NCI-H187 treated with DMSO at 0.1 percent for 48 hours (cell line): Measurements from ENCODE around the gene DTNB.
"Not testable (repeated sequence)": the region's sequence is repeated elsewhere in the genome, so short reads cannot be mapped to it uniquely, and the experiment has no call there.

Source experiments
- DNase-seq: peaks from one replicate; lab custom pipeline; 2025; lab: John Stamatoyannopoulos, UW

The DTNB gene

DNA sequence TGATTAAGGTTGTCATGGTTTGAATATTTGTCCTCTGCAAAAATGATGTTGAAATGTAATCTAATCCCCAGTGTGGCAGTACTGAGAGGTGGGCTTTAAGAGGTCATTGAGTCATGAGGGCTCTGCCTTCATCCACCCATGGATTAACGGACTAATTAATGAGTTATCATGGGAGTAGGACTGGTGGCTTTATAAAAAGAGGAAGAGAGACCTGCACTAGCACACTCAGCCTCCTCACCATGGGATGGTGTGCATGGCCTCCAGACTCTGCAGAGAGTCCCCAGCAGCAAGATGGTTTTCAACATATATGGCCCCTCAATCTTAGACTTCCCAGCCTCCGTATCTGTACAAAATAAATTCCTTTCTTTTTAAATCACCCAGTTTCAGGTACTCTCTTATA, 41.0 kb downstream of the DTNB start:
- no peak for DNase-seq

DNA sequence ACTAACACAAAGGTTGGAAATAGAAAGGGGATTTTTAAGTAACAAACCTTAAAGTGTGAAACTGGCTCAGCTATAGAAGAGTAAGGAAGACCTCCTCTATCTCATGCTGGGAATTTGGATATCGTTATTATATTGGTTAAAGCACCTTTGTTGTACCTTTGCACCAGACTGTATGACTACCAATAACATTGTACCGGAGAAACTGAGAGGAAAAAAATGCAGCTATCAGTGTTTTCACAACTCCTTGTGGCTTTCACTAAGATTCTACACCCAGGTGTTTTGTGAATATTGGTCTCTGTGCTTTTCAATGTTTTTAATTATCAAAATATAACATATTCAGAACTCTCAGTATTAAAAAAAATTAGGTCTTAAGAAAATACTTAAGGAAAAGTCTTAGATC, 48.7 kb downstream of the DTNB start:
- no peak for DNase-seq

DNA sequence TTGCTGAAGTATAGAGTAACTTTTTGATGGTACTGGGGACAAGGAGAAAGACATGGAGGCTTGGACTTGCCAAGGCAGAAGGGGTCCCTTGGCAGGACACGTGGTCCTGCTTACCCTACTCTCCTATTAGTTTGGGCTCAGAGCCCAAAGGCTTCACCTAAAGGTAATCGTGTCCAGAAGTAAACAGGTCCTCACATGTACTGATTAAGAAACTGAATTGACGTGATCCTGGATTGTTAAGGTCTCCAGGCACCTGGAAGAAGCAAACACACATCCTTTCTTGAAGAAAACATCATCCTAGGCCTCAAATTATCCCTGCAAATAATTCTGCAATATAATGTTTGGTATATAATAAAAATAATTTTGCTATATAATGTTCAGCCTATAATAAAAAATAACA, 50.0 kb downstream of the DTNB start:
- no peak for DNase-seq

DNA sequence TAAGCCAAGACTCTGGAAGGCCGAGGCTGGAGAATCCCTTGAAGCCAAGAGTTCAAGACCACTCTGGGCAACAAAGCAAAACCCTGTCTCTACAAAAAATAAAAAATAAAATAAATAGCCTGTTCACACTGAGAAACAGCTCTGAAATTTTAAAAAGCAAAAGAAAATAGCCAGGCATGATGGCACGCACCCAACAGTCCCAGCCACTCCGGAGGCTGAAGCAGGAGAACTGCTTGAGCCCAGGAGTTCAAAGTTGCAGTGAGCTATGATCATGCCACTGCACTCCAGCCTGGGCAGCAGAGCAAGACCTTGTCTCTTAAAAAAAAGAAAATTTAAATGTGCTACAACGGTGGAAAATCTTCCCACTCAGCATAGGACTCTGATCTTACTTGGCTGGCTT, 52.7 kb downstream of the DTNB start:
- no peak for DNase-seq

DNA sequence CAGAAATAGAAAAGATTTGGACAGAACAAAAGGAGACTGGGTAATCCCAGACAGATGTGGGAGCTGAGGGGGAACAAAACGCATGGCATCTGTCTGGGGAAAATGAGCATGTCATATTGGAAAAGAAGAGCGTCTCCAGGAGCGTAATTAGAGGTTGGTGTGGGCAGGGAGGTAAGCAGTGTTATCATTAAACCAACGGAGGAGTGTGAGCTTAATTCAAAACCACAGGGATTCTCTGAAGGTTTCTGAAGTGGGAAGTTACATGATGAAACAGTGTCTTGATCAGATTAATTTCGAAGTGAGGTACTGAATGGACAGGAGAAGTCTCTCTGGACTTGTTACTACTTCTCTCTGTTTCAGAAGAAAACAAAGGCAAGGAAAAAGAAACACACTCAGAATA, 53.3 kb downstream of the DTNB start:
- no peak for DNase-seq

DNA sequence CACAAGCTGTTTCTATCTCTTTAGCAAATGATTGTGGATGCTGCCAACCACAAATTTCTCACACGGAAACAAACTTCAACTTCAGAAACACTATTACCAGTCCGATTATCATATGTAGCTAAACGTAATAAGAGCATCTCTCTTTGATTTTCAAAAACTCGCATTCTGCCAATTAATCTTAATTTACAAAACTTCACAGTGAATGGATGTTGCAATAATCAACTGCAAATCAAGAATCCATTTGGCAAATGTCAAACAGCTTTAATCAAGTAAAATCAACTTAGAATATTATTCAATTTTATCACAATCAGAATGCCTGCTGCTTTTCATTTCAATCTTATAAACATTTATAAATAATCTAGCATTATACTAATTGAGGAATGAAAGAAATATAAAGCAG, 54.2 kb downstream of the DTNB start:
- no peak for DNase-seq

DNA sequence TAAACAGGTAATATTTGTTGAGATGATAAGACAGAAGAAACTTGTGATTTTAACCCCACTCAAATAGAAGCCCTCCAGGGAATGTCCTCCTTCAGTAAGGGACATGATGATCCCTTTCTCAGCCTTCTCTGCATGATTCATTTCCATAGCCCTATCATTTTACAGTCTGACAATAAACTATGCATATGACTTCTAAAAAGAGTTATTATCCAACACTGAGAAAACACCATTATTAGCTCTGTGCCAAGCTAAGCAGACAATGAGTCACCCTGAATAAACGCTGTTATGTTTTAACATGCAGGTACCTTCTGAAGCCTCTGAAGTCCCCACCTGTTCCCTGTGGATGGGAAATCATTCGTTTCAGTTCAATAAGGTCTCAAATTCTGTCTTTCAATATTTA, 54.7 kb downstream of the DTNB start:
- DNase-seq = no peak

DNA sequence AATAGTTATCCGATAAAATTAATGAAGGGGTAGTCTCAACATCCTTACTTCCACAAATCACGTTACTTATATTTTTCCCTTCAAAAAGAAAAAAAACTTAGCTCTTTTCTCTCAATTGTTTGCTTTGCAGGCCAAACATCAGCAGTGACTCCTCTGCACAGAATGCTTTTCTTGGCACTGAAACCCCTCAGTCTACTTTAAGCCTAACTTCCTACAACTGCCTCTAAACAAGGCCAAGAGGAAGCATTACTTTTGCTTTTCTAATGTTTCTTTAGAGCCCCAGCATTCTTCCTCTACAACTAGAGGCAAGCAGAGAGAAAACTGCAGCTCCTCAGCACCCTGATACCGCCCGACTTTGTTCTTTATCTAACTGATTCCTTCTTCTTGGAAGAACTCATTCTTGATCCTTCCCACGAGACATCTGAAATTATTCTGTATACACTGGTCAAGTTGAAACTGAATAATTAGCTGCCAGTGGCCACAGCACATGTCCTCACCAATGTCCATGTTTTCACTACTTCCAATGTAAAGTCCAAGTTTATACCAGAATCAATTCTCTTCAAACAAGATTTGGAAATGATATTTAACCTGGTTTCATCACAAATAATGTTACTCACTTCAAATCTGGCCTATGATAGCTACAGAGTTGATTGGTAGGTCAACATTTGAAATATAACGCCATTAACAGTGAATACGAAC, 55.3 kb downstream of the DTNB start:
- DNase-seq = no peak

DNA sequence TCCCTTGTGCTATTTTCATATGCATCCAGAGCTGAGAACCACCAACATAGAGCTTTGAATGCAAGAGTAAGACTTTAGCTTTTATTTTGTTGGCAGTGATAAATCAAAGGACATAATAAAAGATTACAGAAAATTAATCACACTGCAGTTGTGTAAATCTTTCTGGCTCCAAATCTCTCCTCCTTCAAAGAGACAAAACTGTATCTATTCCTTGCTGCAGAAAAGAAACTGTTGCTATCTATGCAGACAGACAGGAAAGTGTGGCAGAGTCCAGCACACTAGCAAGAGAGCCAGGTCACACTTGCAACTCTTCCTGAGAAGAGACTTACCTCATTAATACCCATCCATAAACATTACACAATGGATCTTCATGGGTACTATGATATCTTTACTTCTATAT, 57.5 kb downstream of the DTNB start:
- no peak for DNase-seq

DNA sequence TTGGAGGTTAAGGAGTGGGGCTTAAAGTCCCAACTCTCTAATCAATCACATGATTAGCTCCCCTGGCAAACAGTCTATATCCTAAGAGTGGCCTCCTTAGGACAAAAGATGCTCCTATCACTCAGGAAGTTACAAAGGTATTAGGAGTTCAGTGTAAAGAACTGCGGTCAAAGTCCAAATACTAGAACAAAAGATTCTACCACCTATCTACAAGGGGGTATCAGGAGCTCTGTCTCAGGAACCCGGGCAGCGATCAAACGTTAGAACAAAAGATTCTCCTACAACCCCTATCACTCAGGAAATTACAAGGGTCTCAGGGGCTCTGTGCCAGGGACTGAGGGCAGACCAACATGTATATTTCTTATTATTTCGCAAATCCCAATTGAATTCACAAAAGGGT, 58.0 kb downstream of the DTNB start:
- no peak for DNase-seq

DNA sequence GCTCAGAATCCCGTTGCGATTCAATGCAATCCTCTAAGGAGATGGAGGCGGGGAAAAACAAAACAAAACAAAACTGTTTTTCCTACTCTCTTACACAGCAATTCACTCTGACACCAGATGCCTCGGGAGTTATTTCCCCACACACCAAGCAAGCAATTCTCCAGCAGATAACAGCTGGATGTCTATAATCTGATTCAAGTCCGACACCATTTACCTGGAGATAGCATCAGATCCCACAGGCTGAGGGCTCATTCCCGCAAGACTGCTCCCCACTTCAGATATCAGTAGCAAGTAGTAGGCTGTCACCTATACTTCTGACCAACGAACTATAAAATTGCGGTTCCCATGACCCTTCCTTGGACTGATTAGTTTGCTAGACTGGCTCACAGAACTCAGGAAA, 58.7 kb downstream of the DTNB start:
- DNase-seq = no peak

DNA sequence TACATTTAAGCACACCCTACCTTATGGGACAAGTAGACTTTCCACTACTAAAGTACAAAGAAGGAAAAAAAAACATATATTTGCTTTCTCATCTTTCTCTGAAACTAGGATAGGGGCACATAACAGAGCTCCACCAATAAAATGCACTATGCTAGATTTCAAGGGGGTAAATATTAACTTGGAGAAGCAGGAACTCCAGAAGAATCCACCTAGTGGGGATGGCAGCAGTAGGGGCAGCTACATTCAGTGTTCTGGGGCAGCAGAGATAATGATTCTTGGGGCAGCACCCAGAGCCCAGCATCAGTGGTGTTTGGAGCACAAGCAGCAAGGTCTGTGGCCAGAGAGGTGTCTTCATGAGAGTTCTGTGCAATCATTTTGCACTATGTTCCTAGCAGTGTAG, 64.7 kb downstream of the DTNB start:
- no peak for DNase-seq

DNA sequence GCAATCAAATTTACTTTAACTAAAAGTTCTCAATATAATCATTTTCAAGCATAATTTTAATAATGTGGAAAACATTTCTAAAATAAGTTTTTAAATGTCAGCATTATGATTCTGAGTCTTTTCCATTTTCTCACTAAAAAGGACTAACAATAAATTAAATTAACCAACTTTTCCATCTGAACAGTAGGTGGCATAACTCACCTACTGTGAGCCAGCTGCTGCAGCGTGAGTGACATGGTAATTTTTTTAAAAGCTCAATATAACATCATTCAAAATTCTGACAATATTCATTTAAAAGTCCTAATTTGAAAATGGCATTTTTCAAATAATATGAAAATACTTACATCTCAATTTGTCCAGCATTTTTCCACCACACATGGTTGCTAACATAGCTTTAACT, 66.5 kb downstream of the DTNB start:
- DNase-seq = no peak

DNA sequence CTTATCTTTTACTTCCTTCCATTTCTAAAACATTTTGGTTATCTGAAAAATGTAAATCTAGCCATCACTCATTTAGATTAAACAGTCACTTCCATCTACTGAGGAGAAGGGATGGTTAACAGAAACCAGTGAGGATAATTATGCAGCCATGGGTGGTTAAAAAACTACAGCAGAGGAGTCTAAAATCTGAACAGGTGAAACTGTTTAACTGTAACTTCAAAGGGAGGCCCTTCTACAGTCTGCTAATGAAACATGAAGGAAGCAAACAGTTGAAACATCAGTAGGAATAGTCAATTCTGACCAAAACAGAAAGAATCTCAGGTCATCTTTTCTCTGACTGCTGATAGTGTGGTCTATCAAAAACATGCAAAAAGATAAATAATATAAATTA, 71.0 kb downstream of the DTNB start:
- no peak for DNase-seq

DNA sequence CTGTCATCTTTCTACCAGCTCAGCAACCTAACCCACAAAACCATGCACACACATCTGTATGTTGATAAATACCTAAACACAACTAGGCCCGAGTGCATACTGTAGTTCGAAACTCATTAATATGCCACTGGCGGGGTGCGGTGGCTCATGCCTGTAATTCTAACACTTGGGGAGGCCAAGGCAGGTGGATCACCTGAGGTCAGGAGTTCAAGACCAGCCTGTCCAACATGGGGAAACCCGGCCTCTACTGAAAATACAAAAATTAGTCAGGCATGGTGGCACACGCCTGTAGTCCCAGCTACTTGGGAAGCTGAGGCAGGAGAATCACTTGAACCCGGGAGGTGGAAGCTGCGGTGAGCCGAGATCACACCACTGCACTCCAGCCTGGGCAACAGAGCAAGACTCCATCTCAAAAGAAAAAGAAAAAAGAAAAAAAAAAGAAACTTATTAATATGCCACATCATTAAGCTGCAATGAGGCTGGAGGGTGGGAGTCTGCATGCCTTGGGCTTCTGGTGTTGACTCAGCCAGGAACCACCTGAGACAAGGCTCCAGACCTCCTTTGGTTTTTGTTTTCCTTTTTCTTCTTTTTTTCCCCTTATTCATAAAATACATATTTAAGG, 71.6 kb downstream of the DTNB start:
- not testable (repeated sequence) for DNase-seq

DNA sequence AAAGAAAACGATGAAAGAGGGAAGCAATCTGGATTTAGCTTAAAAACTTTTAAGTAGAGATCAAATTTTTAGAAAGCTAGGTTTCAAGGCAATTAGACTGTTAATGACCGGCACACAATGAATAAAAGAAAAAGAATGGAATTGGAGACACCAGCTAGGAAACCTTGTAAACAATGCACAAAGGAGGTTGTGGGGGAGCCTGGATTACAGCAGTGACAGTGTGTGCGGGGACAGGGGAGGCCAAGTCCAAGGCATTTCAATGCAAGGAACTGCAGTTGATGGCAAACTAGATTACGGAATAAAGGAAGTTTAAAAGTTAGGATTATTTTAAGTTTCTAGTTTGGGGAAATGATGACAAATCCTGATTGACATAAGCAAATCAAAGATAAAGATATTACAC, 74.5 kb downstream of the DTNB start:
- no peak for DNase-seq

DNA sequence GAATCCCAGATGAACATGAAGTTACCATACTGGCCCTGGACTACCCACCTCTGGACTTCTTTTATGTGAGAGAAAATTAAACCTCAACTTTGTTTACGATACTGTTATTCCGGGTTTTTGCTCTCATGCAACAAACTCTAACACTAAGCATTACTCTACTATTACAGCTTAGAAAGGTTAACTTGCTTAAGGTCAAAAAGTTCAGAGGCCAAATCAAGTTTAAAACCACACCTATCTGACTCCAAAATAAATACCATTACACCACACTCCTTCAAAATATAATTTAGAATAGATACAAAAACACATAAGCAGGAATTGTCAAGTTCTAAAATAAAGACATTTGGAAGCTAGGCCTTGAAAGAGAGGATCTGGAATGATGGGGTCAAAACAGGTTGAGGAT, 75.0 kb downstream of the DTNB start:
- no peak for DNase-seq

DNA sequence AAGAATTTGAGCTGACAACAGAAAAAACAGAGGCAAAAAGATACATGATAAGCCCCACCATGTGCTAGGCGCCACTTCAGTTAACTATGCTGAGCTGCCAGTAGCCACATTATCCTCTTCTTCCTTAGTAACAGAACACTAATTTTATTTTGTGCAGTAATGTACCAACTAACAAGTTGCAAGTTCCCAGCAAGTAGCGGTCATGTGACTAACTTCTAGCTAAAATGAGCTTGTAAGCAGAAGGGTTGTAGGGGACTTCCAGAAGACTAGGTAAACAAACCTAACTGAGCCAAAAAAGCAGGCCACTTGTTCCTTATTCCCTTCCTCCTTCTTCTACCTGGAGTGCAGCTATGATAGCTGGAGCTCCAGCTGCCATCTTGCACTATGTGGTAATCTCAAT, 75.5 kb downstream of the DTNB start:
- DNase-seq = no peak

DNA sequence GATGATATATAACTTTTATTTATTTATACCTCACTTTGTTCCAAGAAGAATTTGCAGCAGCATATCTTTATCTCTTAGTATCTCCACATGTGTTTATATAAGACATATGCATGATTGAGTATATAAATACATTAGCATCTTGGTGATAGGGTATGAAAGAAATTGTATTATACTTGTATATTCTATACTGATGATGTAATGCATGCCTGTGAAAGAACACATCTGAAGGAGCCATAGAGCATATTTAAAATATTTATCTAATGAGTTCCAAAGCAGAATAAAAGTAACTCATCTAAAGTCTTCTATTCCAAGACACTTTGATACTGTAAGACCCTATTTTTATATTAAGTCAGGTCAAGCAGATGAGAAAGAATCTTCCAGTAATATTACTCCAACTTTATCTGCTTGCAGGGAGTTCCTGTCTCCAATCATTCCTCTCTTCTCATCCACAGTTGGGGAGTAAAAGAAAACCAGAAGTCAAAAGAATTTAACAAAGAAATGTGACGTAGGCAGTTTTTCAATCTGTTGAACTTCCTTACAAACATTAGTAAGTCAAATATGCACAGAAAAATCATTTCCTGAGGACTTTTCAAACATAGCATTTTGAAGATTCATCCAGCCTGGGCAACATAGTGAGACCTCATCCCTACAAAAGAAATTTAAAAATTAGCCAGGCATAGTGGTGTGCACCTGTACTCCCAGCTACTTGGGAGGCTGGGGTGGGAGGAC, 76.7 kb downstream of the DTNB start:
- no peak for DNase-seq

DNA sequence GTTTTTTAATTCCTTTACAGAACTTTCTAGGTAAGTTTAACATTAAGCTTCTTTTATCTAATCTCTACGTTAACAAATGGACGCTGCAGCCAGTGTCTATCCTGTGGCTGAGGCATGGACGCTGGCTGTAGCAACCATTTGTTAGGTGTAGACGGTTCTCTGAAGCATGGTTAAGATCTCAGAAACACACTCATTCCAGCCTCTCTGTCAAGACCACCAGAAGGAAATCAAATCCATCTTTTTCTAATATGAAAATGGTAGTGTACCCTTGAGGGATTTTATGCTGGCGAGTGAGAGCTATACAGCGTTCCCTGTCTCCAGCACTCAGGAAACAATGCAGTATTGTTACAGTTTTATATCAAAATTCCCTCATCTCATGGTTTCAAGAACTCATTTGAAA, 78.0 kb downstream of the DTNB start:
- no peak for DNase-seq

DNA sequence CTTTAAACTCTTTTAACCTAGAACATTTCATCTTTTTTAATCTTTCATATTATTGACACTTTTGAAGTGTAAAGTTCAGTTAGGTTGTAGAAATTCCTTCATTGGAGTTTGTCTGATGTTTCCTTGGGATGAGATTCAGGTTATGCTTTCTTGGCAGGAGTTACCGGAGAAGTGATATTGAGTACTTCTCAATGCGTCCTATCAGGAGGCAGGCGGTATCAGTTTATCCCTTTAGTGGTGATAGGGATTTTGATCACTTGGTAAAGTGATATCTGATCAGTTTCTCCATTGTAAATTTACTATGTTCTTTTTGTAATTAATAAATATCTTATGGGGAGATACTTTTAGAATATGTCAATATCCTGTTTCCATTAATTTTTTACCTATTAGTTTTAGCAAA, 78.4 kb downstream of the DTNB start:
- no peak for DNase-seq

DNA sequence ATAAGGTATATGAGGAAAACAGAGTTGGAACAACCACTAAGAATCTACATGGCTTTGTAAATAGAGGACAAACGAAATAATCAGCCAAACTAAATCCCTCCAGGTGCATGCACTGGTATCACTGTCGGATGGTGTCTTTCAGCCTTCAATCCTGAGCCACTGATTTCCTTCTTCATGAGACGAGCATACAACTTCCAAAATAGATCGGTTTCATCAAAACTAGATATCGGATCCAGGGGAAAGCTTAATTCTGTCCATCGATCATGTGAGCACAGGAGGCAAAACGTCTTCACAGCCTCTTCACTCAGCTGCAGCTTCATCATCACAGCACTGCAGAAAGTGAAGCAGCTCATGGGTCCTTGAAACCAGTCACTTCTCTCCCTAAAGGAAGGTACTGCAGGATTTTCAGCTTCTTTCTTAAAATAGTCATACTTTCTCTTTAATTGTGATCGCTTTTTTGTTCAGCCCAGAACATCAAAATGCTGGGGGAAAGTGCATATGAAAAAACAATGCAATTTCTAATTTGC, 80.5 kb downstream of the DTNB start:
- no peak for DNase-seq

DNA sequence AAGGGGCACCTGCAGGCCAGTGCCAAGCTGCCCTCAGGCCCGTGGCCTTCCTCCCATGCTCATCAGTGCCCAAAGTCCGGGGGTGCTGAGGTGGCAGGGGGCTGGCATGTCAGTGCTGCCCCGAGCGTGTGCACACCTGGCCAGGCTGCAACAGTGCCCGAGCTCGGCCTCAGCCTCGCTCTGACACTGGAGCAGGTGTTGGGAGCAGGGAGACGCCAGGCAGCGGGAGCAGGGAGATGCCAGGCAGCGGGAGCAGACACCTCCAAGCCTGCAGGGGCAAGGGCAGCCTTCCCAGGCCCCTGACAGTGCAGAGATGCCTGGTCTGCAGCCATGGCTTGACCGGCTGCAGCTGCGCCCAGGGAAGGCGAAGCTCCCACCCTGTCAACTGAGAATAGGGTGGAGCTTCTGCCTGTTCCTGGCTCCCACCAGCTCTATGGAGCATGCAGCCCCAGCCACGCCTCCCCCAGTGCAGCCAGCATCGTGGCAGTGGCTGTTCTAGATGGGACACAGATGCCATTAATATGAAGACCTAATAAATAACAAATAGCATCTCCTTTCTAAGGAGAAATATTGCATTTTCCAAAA, 82.4 kb downstream of the DTNB start:
- DNase-seq = no peak
